Stimulated activated CD4-positive, alpha-beta T cell treated with anti-CD3 and anti-CD28 coated beads, Interleukin-4, amount 100 ng/mL, for 48 hours (primary cell): Measurements from ENCODE around the gene SMDT1.
"Not testable (repeated sequence)": the region's sequence is repeated elsewhere in the genome, so short reads cannot be mapped to it uniquely, and the experiment has no call there.

ENCODE experiments used
- DNase-seq, 2 donors: peaks; one replicate each; pipeline ENCODE4 v3.0.0-alpha.2; 2020; ENCODE audit warnings: low read depth in 2 of 2

SMDT1 gene

GRCh38 chr22:42070517-42071422 lies 8.7 kb upstream of the SMDT1 start, which contains the start of gene NAGA:
TSS of gene NAGA (minus strand) at chr22:42070812. CDS start at chr22:42070297, 515 bp downstream.
- DNase-seq: peak; percentile 90 to 94

GRCh38 chr22:42071508-42071907 lies 8.0 kb upstream of the SMDT1 start:
- DNase-seq: not testable (repeated sequence)

- DNase-seq: no peak
These were observed 6.7 kb upstream of the SMDT1 start for GRCh38 chr22:42072606-42073330.

- no peak for DNase-seq
These were observed 5.9 kb upstream of the SMDT1 start for GRCh38 chr22:42073621-42074041.

- DNase-seq: peak; percentile 32 to 45
These were observed 5.2 kb upstream of the SMDT1 start, which contains the start of gene PHETA2 for GRCh38 chr22:42074132-42074811. TSS of gene PHETA2 (plus strand) at chr22:42074248. CDS start at chr22:42077294, 3,046 bp downstream.

GRCh38 chr22:42074846-42075676 lies 4.4 kb upstream of the SMDT1 start:
- no peak for DNase-seq

- no peak for DNase-seq
These were observed 2.6 kb upstream of the SMDT1 start for GRCh38 chr22:42076764-42077485.

GRCh38 chr22:42077486-42078125 lies 1.9 kb upstream of the SMDT1 start:
- DNase-seq: no peak

- DNase-seq: peak in 1 of 2 donors; percentile 8
These were observed 806 bp upstream of the SMDT1 start for GRCh38 chr22:42078469-42079318.

GRCh38 chr22:42080287-42080686 lies 787 bp downstream of the SMDT1 start:
- no peak for DNase-seq

- no peak for DNase-seq
These were observed 3.6 kb downstream of the SMDT1 start for GRCh38 chr22:42083119-42083518.

GRCh38 chr22:42084874-42085273 lies 5.4 kb downstream of the SMDT1 start:
- DNase-seq: no peak

- DNase-seq: no peak
These were observed 6.6 kb downstream of the SMDT1 start for GRCh38 chr22:42086051-42086450.

GRCh38 chr22:42090596-42091454 lies 11.3 kb downstream of the SMDT1 start, which contains the start of gene NDUFA6:
TSS of gene NDUFA6 (minus strand) at chr22:42090772. CDS start at chr22:42090744, 28 bp downstream.
- peak; percentile 95 to 97 for DNase-seq

GRCh38 chr22:42091455-42091782 lies 11.9 kb downstream of the SMDT1 start:
- no peak for DNase-seq

GRCh38 chr22:42101199-42101598 lies 21.7 kb downstream of the SMDT1 start:
- no peak for DNase-seq

GRCh38 chr22:42104332-42104860 lies 24.9 kb downstream of the SMDT1 start:
- not testable (repeated sequence) for DNase-seq

- DNase-seq: no peak
These were observed 29.3 kb downstream of the SMDT1 start for GRCh38 chr22:42108848-42109247.
